Brain microvascular endothelial cell (primary cell): ENCODE results near the gene RAB3B.

Source experiments
- DNase-seq: peaks from one replicate; pipeline ENCODE4 v3.0.0-alpha.2; 2020
- H3K27ac ChIP-seq: fragments of 250-450 bp; sonication (Bioruptor Pico); 2 replicates; pipeline ENCODE4 v1.5.1; 2020; ENCODE audit warnings: mild to moderate bottlenecking, moderate library complexity
- H3K27me3 ChIP-seq: fragments of 250-450 bp; sonication (Bioruptor Pico); replicated peaks from 2 replicates; pipeline ENCODE4 v1.5.1; 2020; ENCODE audit warnings: mild to moderate bottlenecking
- H3K36me3 ChIP-seq: fragments of 250-450 bp; sonication (Bioruptor Pico); replicated peaks from 2 replicates; pipeline ENCODE4 v1.5.1; 2020; ENCODE audit warnings: mild to moderate bottlenecking
- H3K4me3 ChIP-seq: 2 replicates; pipeline ENCODE4 v1.5.1; 2011; ENCODE audit warnings: low read depth, mild to moderate bottlenecking, control low read depth, low read length, moderate library complexity
- CTCF ChIP-seq: IDR thresholded peaks from 2 replicates; pipeline ENCODE4 v1.5.1; 2011; ENCODE audit warnings: low read depth, mild to moderate bottlenecking, moderate library complexity, low read length, control low read depth, inconsistent platforms; ENCODE audit errors: missing control alignments
- in situ Hi-C: cut with HindIII; loops from 2 replicates; pipeline ENCODE4 v1.10.0; 2017; ENCODE audit warnings: low sequenced_read_pairs, low pct_ligation_motif_present

RAB3B gene

GRCh38 chr1:51950701-51951100, 39.8 kb downstream of the RAB3B start:
- H3K4me3 ChIP-seq: no peak overlapping the region
- DNase-seq: no peak
- no peak overlapping the region for H3K27ac ChIP-seq
- TF ChIP-seq CTCF: no peak
- in situ Hi-C loops: no loop called here
- no peaks in the 10 kb centered on the region for H3K36me3 ChIP-seq
- no peaks in the 10 kb centered on the region for H3K27me3 ChIP-seq

- Histone ChIP-seq H3K4me3 (no peak overlapping the region), H3K27ac (no peak overlapping the region), H3K36me3 (no peaks in the 10 kb centered on the region), H3K27me3 (no peaks in the 10 kb centered on the region)
- in situ Hi-C loops: no loop called here
- no peak for TF ChIP-seq CTCF
- no peak for DNase-seq
Observed at GRCh38 chr1:51949014-51949702, 41.3 kb downstream of the RAB3B start.

- Histone ChIP-seq H3K27ac (no peak overlapping the region), H3K27me3 (no peaks in the 10 kb centered on the region), H3K36me3 (no peaks in the 10 kb centered on the region), H3K4me3 (no peak overlapping the region)
- in situ Hi-C loops: no loop called here
- DNase-seq: no peak
- TF ChIP-seq CTCF: no peak
Observed at GRCh38 chr1:51948491-51948915, 42.0 kb downstream of the RAB3B start.

- Histone ChIP-seq H3K27ac (no peak overlapping the region), H3K36me3 (no peaks in the 10 kb centered on the region), H3K4me3 (no peak overlapping the region), H3K27me3 (no peaks in the 10 kb centered on the region)
- in situ Hi-C loops: no loop called here
- no peak for TF ChIP-seq CTCF
- no peak for DNase-seq
Observed at GRCh38 chr1:51946300-51946699, 44.2 kb downstream of the RAB3B start.

GRCh38 chr1:51945591-51945990, 44.9 kb downstream of the RAB3B start:
- no peak for TF ChIP-seq CTCF
- Histone ChIP-seq H3K27ac (no peak overlapping the region), H3K4me3 (no peak overlapping the region), H3K27me3 (no peaks in the 10 kb centered on the region), H3K36me3 (no peaks in the 10 kb centered on the region)
- no peak for DNase-seq
- in situ Hi-C loops: no loop called here

GRCh38 chr1:51942281-51942680, 48.2 kb downstream of the RAB3B start:
- H3K36me3 ChIP-seq: no peaks in the 10 kb centered on the region
- no peak for DNase-seq
- in situ Hi-C loops: no loop called here
- no peaks in the 10 kb centered on the region for H3K27me3 ChIP-seq
- TF ChIP-seq CTCF: no peak
- no peak overlapping the region for H3K27ac ChIP-seq
- H3K4me3 ChIP-seq: no peak overlapping the region
